IMR-90 (cell line): ENCODE measurements around the gene CAPN2.
"Not testable (repeated sequence)": the region's sequence is repeated elsewhere in the genome, so short reads cannot be mapped to it uniquely, and the experiment has no call there.

Experiments used
- CTCF ChIP-seq: conservative IDR thresholded peaks from 2 replicates; pipeline ENCODE4 v1.5.1; 2012; ENCODE audit warnings: mild to moderate bottlenecking, low read depth, low read length, improper control_type of control experiment
- MXI1 ChIP-seq: IDR thresholded peaks from 2 replicates; pipeline ENCODE4 v1.6.1; 2012; ENCODE audit warnings: low read depth, mild to moderate bottlenecking, low read length, moderate library complexity, borderline replicate concordance
- POLR2A ChIP-seq: IDR thresholded peaks from 2 replicates; pipeline ENCODE4 v1.6.1; 2012; ENCODE audit warnings: mild to moderate bottlenecking, low read depth, low read length
- RCOR1 ChIP-seq: IDR thresholded peaks from 2 replicates; pipeline ENCODE4 v1.6.1; 2012; ENCODE audit warnings: mild to moderate bottlenecking, low read length, improper control_type of control experiment; ENCODE audit not compliant: insufficient replicate concordance
- TF ChIP-seq, protein P1 (sequence below): fragments of 150-350 bp; IDR thresholded peaks from 2 replicates; pipeline ENCODE4 v1.6.1; 2016; ENCODE audit warnings: low read depth, mild to moderate bottlenecking, low read length, moderate library complexity, borderline replicate concordance
- TF ChIP-seq, protein P2 (sequence below): fragments of 150-350 bp; IDR thresholded peaks from 2 replicates; pipeline ENCODE4 v1.6.1; 2017; ENCODE audit warnings: mild to moderate bottlenecking, antibody characterized with exemption, low read length, low read depth

DNA sequence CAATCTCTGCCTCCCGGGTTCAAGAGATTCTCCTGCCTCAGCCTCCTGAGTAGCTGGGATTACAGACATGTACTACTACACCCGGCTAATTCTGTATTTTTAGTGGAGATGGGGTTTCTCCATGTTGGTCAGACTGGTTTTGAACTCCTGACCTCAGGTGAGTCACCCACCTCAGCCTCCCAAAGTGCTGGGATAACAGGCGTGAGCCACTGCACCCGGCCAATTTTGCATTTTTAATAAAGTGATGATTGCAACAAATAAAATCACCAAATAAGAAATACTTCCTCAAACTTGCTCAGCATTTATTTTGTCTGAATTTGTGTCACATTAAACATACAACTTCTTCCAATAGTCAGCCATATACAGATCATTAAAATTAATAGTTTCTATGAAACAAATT, 97.6 kb downstream of the CAPN2 start:
- not testable (repeated sequence) for TF ChIP-seq CTCF, POLR2A, MXI1, RCOR1
- TF ChIP-seq, protein P1, sequence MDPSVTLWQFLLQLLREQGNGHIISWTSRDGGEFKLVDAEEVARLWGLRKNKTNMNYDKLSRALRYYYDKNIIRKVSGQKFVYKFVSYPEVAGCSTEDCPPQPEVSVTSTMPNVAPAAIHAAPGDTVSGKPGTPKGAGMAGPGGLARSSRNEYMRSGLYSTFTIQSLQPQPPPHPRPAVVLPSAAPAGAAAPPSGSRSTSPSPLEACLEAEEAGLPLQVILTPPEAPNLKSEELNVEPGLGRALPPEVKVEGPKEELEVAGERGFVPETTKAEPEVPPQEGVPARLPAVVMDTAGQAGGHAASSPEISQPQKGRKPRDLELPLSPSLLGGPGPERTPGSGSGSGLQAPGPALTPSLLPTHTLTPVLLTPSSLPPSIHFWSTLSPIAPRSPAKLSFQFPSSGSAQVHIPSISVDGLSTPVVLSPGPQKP: not testable (repeated sequence)
- TF ChIP-seq, protein P2, sequence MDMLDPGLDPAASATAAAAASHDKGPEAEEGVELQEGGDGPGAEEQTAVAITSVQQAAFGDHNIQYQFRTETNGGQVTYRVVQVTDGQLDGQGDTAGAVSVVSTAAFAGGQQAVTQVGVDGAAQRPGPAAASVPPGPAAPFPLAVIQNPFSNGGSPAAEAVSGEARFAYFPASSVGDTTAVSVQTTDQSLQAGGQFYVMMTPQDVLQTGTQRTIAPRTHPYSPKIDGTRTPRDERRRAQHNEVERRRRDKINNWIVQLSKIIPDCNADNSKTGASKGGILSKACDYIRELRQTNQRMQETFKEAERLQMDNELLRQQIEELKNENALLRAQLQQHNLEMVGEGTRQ: not testable (repeated sequence)
